Testis (tissue), 2 donors: ENCODE results near the gene NRCAM.

ENCODE experiments used
- POLR2A ChIP-seq: fragments of 450-650 bp; IDR thresholded peaks from one replicate; pipeline ENCODE4 v1.6.1; 2017; ENCODE audit warnings: antibody characterized with exemption, mild to moderate bottlenecking, moderate library complexity
- TF ChIP-seq, protein P1 (sequence below), 3 experiments: fragments of 450-650 bp in 2 of 3; fragments of 200-600 bp in 1 of 3; sonication (generic) in 1 of 3; IDR thresholded peaks; one replicate each; pipeline ENCODE4 v1.5.1; 2016 to 2019; ENCODE audit warnings: antibody characterized with exemption in 3 of 3, mild to moderate bottlenecking in 2 of 3, moderate library complexity in 1 of 3

DNA sequence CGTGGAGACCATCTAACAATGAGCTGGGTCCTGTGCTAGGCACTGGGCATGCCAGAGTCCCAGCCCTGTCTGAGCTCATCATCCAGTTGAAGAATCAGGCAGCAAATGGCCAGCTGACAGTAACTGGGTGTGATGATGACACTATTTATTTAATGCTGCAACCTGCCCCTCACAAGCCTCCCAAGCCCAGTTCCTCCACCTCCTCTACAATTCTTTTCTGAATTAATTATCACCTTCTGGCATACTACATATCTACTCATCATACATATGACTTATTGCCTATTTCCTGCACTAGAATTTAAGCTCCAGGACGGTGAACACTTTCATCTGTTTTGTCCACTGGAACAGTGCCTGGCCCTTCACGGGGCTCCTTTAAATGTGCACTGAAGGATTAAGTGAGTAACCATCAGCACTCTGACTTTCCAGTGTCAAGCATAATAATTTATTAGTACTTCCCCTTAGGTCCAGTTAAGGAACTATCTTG lies 229.4 kb downstream of the NRCAM start:
- TF ChIP-seq, protein P1, sequence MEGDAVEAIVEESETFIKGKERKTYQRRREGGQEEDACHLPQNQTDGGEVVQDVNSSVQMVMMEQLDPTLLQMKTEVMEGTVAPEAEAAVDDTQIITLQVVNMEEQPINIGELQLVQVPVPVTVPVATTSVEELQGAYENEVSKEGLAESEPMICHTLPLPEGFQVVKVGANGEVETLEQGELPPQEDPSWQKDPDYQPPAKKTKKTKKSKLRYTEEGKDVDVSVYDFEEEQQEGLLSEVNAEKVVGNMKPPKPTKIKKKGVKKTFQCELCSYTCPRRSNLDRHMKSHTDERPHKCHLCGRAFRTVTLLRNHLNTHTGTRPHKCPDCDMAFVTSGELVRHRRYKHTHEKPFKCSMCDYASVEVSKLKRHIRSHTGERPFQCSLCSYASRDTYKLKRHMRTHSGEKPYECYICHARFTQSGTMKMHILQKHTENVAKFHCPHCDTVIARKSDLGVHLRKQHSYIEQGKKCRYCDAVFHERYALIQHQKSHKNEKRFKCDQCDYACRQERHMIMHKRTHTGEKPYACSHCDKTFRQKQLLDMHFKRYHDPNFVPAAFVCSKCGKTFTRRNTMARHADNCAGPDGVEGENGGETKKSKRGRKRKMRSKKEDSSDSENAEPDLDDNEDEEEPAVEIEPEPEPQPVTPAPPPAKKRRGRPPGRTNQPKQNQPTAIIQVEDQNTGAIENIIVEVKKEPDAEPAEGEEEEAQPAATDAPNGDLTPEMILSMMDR (IDR thresholded peaks at IDR 0.05) = no peak
- no peak for TF ChIP-seq POLR2A
